Esophagus muscularis mucosa (tissue), 4 donors: ENCODE data around the gene KRTAP10-10. TPM values are rescaled to one million over a fixed set of nuclear protein-coding genes. Genes with fewer than 3 reads are reported as not detected.
"Not testable (repeated sequence)": the region's sequence is repeated elsewhere in the genome, so short reads cannot be mapped to it uniquely, and the experiment has no call there.

Experiments
- DNase-seq: peaks from one replicate; pipeline ENCODE4 v3.0.0-alpha.2; 2017; ENCODE audit errors: extremely low spot score
- H3K27ac ChIP-seq, 4 donors: fragments of 200-600 bp; sonication (generic); replicated peaks in 1 of 4; 1 replicate in 3 of 4; 2 replicates in 1 of 4; pipeline ENCODE4 v1.5.1; 2016 to 2019; ENCODE audit warnings: mild to moderate bottlenecking in 1 of 4
- H3K27me3 ChIP-seq, 4 donors: fragments of 200-600 bp; sonication (generic); one replicate each; pipeline versions ENCODE4 v1.5.1 to v1.6.0; 2016 to 2019
- H3K36me3 ChIP-seq, 4 donors: fragments of 200-600 bp; sonication (generic); one replicate each; pipeline ENCODE4 v1.5.1; 2016 to 2019
- H3K4me1 ChIP-seq, 4 donors: fragments of 200-600 bp; sonication (generic); one replicate each; pipeline ENCODE4 v1.5.1; 2016 to 2019
- H3K4me3 ChIP-seq, 4 donors: fragments of 200-600 bp; sonication (generic); 1 replicate in 2 of 4; 2 replicates in 2 of 4; pipeline ENCODE4 v1.5.1; 2016 to 2019; ENCODE audit warnings: mild to moderate bottlenecking in 4 of 4, moderate library complexity in 1 of 4
- H3K9me3 ChIP-seq, 4 donors: fragments of 200-600 bp; sonication (generic); 1 replicate in 3 of 4; 2 replicates in 1 of 4; pipeline ENCODE4 v1.5.1; 2016 to 2019
- CTCF ChIP-seq, 3 experiments: fragments of 200-600 bp in 2 of 3; fragments of 450-650 bp in 1 of 3; sonication (generic) in 2 of 3; IDR thresholded peaks; one replicate each; pipeline ENCODE4 v1.5.1; 2017 to 2019; ENCODE audit warnings: antibody characterized with exemption in 3 of 3, mild to moderate bottlenecking in 2 of 3, moderate library complexity in 1 of 3
- EP300 ChIP-seq: sonication (generic); formaldehyde crosslinking; IDR thresholded peaks from one replicate; pipeline ENCODE4 v1.6.1; 2017; ENCODE audit warnings: antibody characterized with exemption
- POLR2A ChIP-seq: fragments of 450-650 bp; IDR thresholded peaks from one replicate; pipeline ENCODE4 v1.6.1; 2017; ENCODE audit warnings: antibody characterized with exemption, moderate library complexity, mild to moderate bottlenecking, low read depth
- POLR2AphosphoS5 ChIP-seq, 2 donors: sonication (generic); formaldehyde crosslinking; IDR thresholded peaks; one replicate each; pipeline ENCODE4 v1.6.1; 2017; ENCODE audit warnings: antibody characterized with exemption in 2 of 2
- WGBS: methylation state at CpG from one replicate; pipeline ENCODE4 v1.1.5; 2018; 5-methylcytosine and 5-hydroxymethylcytosine counted together
- intact Hi-C: fragments of 100-400 bp; cut with DNase I; formaldehyde crosslinking; loops from one replicate; pipeline ENCODE4 v1.15.1; 2023
- total RNA-seq, 4 donors: library from RNA; depleted of rRNA; stranded (reverse); fragments of >200 nt; gene quantifications; one replicate each; pipeline versions ENCODE4 v1.1.0 to v1.2.1, GENCODE V29; 2016

KRTAP10-10 gene, protein sequence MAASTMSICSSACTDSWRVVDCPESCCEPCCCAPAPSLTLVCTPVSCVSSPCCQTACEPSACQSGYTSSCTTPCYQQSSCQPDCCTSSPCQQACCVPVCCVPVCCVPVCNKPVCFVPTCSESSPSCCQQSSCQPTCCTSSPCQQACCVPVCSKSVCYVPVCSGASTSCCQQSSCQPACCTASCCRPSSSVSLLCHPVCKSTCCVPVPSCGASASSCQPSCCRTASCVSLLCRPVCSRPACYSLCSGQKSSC
- total RNA-seq: not detected

DNA sequence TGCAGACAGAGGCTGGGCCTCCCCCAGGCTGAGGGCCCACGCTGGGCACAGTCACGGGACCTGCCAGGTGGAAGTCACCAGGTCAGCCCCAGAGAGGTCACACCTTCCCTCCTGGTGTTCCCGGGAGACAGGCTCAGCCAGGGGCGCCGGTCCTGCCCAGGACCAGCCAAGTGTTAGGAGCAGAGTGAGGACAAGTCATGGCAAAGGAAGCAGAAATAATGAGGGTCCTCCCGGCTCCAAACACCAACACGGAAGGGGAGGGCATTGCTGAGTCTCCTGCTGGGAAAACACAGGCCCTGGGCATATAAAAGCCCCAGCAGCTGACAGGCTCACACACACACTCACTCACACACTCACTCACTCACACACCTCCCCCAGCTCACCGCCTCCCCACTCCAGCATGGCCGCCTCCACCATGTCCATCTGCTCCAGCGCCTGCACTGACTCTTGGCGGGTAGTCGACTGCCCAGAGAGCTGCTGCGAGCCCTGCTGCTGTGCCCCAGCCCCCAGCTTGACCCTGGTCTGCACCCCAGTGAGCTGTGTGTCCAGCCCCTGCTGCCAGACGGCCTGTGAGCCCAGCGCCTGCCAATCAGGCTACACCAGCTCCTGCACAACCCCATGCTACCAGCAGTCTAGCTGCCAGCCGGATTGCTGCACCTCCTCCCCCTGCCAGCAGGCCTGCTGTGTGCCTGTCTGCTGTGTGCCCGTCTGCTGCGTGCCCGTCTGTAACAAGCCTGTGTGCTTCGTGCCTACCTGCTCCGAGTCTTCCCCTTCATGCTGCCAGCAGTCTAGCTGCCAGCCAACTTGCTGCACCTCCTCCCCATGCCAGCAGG, at the start of gene KRTAP10-10:
TSS of gene KRTAP10-10 (plus strand) at position 339 of the 833 bp plus-strand sequence. CDS start at position 401, 62 bp downstream.
- no peaks in the 10 kb centered on the region for H3K36me3 ChIP-seq
- no peak within 1 kb of the TSS for H3K27ac ChIP-seq
- H3K4me3 ChIP-seq: no peak within 1 kb of the TSS
- peaks cover 0 to 18% (median 4%) of the 10 kb centered on the region in 4 donors for H3K9me3 ChIP-seq
- TF ChIP-seq POLR2A (no peak), POLR2AphosphoS5 (IDR thresholded peaks at IDR 0.05) (no peak), EP300 (no peak), CTCF (IDR thresholded peaks at IDR 0.05) (no peak)
- intact Hi-C loops: no loop called here
- DNase-seq: peak; percentile 53
- peaks cover 0 to 62% (median 2%) of the 10 kb centered on the region in 4 donors for H3K27me3 ChIP-seq
- no peaks in the 10 kb centered on the region for H3K4me1 ChIP-seq
- WGBS: 50% methylated on average over 8 of the region's 21 CpGs

DNA sequence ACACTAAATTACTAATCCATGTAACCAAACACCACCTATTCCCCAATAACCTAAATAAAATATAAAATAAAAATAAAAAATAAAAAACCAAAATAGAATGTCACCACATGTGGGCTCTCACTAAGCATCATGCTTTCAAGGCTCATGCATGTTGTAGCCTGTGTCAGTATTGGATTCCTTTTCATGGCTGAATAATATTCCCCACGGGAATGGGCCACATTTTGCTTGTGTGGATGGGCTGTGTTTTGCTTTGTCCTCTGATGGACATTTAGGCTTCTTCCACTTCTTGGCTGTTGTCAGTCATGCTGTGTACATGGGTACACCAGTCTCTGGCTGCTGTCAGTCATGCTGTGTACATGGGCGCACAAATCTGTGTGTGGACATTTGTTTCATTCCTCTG, 48.1 kb upstream of the KRTAP10-10 start:
- DNase-seq: peak; percentile 45
- Histone ChIP-seq H3K36me3 (no peaks in the 10 kb centered on the region), H3K9me3 (no peaks in the 10 kb centered on the region), H3K27ac (no peak overlapping the region), H3K27me3 (peaks cover 0 to 64% (median 0%) of the 10 kb centered on the region in 4 donors), H3K4me3 (no peak overlapping the region), H3K4me1 (peaks cover 0 to 5% (median 2%) of the 10 kb centered on the region in 4 donors)
- intact Hi-C loops: no loop called here
- 96% methylated on average over 2 of the region's 2 CpGs for WGBS
- TF ChIP-seq CTCF (IDR thresholded peaks at IDR 0.05) (no peak), EP300 (no peak), POLR2AphosphoS5 (IDR thresholded peaks at IDR 0.05) (no peak), POLR2A (no peak)

DNA sequence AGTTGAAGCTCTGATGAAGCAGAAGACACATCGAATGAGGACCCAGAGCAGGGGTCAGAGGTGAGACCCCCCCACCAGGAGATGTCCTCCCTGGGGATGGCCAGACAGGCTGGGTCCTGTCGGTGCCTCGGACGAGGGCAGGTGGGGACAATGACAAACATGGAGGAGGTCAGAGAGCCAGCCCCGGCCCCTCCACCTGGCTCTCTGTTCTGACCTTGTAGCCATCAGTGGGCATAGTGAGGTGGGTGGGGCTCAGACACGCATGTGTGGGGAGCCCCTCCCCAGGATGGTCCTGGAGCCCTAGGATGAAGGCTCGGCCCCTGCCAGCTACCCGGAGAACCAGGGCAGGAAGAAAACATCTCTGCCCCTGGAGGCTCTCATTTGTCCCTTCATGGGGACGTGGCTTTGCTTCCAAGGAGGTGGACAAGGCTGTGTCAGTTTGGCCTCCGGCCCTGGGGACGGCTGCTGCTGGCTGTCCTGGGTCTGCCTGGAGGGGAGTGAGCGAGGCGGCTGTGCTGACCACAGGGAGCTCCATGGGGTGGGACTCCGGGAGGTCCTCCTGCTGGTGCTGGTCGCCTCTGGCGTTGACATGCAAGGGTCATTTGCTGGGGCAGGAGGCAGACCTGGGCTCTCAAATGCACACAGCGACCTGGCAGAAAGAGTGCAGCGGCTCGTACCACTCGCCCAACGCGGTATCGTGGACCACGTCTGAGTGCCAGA, 47.4 kb upstream of the KRTAP10-10 start:
- Histone ChIP-seq H3K9me3 (no peaks in the 10 kb centered on the region), H3K27ac (no peak overlapping the region), H3K36me3 (no peaks in the 10 kb centered on the region), H3K4me1 (no peaks in the 10 kb centered on the region), H3K27me3 (peaks cover 0 to 64% (median 0%) of the 10 kb centered on the region in 4 donors), H3K4me3 (no peak overlapping the region)
- 86% methylated on average over 6 of the region's 24 CpGs for WGBS
- TF ChIP-seq EP300: no peak
- no peak for TF ChIP-seq POLR2AphosphoS5 (IDR thresholded peaks at IDR 0.05)
- TF ChIP-seq POLR2A: no peak
- TF ChIP-seq CTCF (IDR thresholded peaks at IDR 0.05): no peak
- intact Hi-C loops: no loop called here
- peak; percentile 57 for DNase-seq

GRCh38 chr21:44590311-44590721, 46.8 kb upstream of the KRTAP10-10 start:
- no peaks in the 10 kb centered on the region for H3K9me3 ChIP-seq
- H3K27me3 ChIP-seq: peaks cover 0 to 64% (median 0%) of the 10 kb centered on the region in 4 donors
- no peak overlapping the region for H3K27ac ChIP-seq
- no CpG with 5 or more reads among the region's 10 CpGs for WGBS
- no peak overlapping the region for H3K4me3 ChIP-seq
- no peak for TF ChIP-seq CTCF (IDR thresholded peaks at IDR 0.05)
- no peak for TF ChIP-seq POLR2A
- no peak for TF ChIP-seq EP300
- TF ChIP-seq POLR2AphosphoS5 (IDR thresholded peaks at IDR 0.05): no peak
- peak; percentile 42 for DNase-seq
- H3K4me1 ChIP-seq: no peaks in the 10 kb centered on the region
- H3K36me3 ChIP-seq: no peaks in the 10 kb centered on the region
- intact Hi-C loops: no loop called here

GRCh38 chr21:44590897-44591800, 46.0 kb upstream of the KRTAP10-10 start:
- peaks cover 0 to 56% (median 0%) of the 10 kb centered on the region in 4 donors for H3K27me3 ChIP-seq
- intact Hi-C loops, H3K9me3 ChIP-seq, H3K36me3 ChIP-seq, H3K27ac ChIP-seq, H3K4me1 ChIP-seq, H3K4me3 ChIP-seq: not testable (repeated sequence)
- DNase-seq: peak; percentile 39
- 60% methylated on average over 2 of the region's 19 CpGs for WGBS

DNA sequence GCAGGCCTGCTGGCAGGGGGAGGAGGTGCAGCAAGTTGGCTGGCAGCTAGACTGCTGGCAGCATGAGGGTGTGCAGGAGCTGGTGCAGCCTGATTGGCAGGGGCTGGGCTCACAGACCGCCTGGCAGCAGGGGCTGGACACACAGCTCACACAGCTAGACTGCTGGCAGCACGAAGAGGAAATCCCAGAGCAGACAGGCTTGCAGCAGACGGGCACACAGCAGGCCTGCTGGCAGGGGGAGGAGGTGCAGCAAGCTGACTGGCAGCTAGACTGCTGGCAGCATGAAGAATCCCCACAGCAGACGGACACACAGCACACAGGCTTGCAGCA, 45.4 kb upstream of the KRTAP10-10 start:
- WGBS: no CpG with 5 or more reads among the region's 4 CpGs

More for the DNA sequence above, 45.4 kb upstream of the KRTAP10-10 start:
- H3K36me3 ChIP-seq, H3K4me3 ChIP-seq, H3K27ac ChIP-seq, DNase-seq, H3K4me1 ChIP-seq, intact Hi-C loops, H3K9me3 ChIP-seq: not testable (repeated sequence)
- H3K27me3 ChIP-seq: peaks cover 0 to 52% (median 0%) of the 10 kb centered on the region in 4 donors
